GM21576 (cell line): ENCODE results near the gene ULK3.

Experiments
- ATAC-seq: cut with Tn5 transposase; IDR thresholded peaks from one replicate; pipeline ENCODE4 v1.9.1; 2021; ENCODE audit warnings: mild to moderate bottlenecking, moderate library complexity; ENCODE audit not compliant: unreplicated experiment

ULK3 gene

GRCh38 chr15:74786551-74787165 is 56.3 kb downstream of the ULK3 start:
- no peak for ATAC-seq
